Right lobe of liver (tissue), 4 donors: Measurements from ENCODE around the gene NF1.

Source experiments
- POLR2A ChIP-seq: fragments of 450-650 bp; IDR thresholded peaks from one replicate; pipeline ENCODE4 v1.6.1; 2017; ENCODE audit warnings: antibody characterized with exemption, mild to moderate bottlenecking
- TF ChIP-seq, protein P1 (sequence below), 4 donors: fragments of 200-600 bp in 3 of 4; fragments of 450-650 bp in 1 of 4; IDR thresholded peaks; one replicate each; pipeline versions ENCODE4 v1.5.1 to v1.8.0; 2016 to 2022; ENCODE audit warnings: antibody characterized with exemption in 4 of 4, mild to moderate bottlenecking in 2 of 4
- donor health status: DM: no; HTN: no; CAD: no.
- donor health status: DM: no; HTN: no; CAD: no.
- donor health status: DM: no; HTN: yes; CAD: no.

- TF ChIP-seq, protein P1, sequence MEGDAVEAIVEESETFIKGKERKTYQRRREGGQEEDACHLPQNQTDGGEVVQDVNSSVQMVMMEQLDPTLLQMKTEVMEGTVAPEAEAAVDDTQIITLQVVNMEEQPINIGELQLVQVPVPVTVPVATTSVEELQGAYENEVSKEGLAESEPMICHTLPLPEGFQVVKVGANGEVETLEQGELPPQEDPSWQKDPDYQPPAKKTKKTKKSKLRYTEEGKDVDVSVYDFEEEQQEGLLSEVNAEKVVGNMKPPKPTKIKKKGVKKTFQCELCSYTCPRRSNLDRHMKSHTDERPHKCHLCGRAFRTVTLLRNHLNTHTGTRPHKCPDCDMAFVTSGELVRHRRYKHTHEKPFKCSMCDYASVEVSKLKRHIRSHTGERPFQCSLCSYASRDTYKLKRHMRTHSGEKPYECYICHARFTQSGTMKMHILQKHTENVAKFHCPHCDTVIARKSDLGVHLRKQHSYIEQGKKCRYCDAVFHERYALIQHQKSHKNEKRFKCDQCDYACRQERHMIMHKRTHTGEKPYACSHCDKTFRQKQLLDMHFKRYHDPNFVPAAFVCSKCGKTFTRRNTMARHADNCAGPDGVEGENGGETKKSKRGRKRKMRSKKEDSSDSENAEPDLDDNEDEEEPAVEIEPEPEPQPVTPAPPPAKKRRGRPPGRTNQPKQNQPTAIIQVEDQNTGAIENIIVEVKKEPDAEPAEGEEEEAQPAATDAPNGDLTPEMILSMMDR (IDR thresholded peaks at IDR 0.05) = no peak
- no peak for TF ChIP-seq POLR2A
These were observed 174.8 kb downstream of the NF1 start for GRCh38 chr17:31269578-31269983.
